ENCODE data around the gene HMGB4.

Gene HMGB4

GRCh38 chr1:33863779-33864178 is at the start of gene HMGB4:
TSS of gene HMGB4 (plus strand) at chr1:33864079. CDS start at chr1:33864192, 113 bp downstream.
- DNase-seq: no peak

GRCh38 chr1:33814166-33814565 is 49.7 kb upstream of the HMGB4 start:
- in situ Hi-C loops (cut with HindIII; ENCODE audit: low pct_ligation_motif_present, low pct_unique_long_range_greater_than_20kb, low sequenced_read_pairs): no loop called here
- no peak for DNase-seq

More at GRCh38 chr1:33863779-33864178, at the start of gene HMGB4:
- in situ Hi-C loops (cut with HindIII; ENCODE audit: low pct_ligation_motif_present, low pct_unique_long_range_greater_than_20kb, low sequenced_read_pairs): no loop called here

- no peak for DNase-seq
- in situ Hi-C loops (cut with HindIII; ENCODE audit: low pct_ligation_motif_present, low pct_unique_long_range_greater_than_20kb, low sequenced_read_pairs): no loop called here
These were observed 48.8 kb upstream of the HMGB4 start for GRCh38 chr1:33815061-33815460.

- in situ Hi-C loops (cut with HindIII; ENCODE audit: low pct_ligation_motif_present, low pct_unique_long_range_greater_than_20kb, low sequenced_read_pairs): no loop called here
- DNase-seq: no peak
These were observed 45.8 kb upstream of the HMGB4 start for GRCh38 chr1:33818071-33818470.

GRCh38 chr1:33819290-33819912 is 44.5 kb upstream of the HMGB4 start:
- in situ Hi-C loops (cut with HindIII; ENCODE audit: low pct_ligation_motif_present, low pct_unique_long_range_greater_than_20kb, low sequenced_read_pairs): no loop called here
- no peak for DNase-seq

GRCh38 chr1:33819913-33820311 is 44.0 kb upstream of the HMGB4 start:
- in situ Hi-C loops (cut with HindIII; ENCODE audit: low pct_ligation_motif_present, low pct_unique_long_range_greater_than_20kb, low sequenced_read_pairs): no loop called here

GRCh38 chr1:33820804-33821203 is 43.1 kb upstream of the HMGB4 start:
- no peak for DNase-seq
- in situ Hi-C loops (cut with HindIII; ENCODE audit: low pct_ligation_motif_present, low pct_unique_long_range_greater_than_20kb, low sequenced_read_pairs): no loop called here

More at GRCh38 chr1:33819913-33820311, 44.0 kb upstream of the HMGB4 start:
- no peak for DNase-seq

GRCh38 chr1:33821291-33821690 is 42.6 kb upstream of the HMGB4 start:
- in situ Hi-C loops (cut with HindIII; ENCODE audit: low pct_ligation_motif_present, low pct_unique_long_range_greater_than_20kb, low sequenced_read_pairs): no loop called here

GRCh38 chr1:33822396-33822795 is 41.5 kb upstream of the HMGB4 start:
- in situ Hi-C loops (cut with HindIII; ENCODE audit: low pct_ligation_motif_present, low pct_unique_long_range_greater_than_20kb, low sequenced_read_pairs): no loop called here
- DNase-seq: no peak

More at GRCh38 chr1:33821291-33821690, 42.6 kb upstream of the HMGB4 start:
- no peak for DNase-seq

GRCh38 chr1:33823401-33823800 is 40.5 kb upstream of the HMGB4 start:
- no peak for DNase-seq
- in situ Hi-C loops (cut with HindIII; ENCODE audit: low pct_ligation_motif_present, low pct_unique_long_range_greater_than_20kb, low sequenced_read_pairs): no loop called here

- in situ Hi-C loops (cut with HindIII; ENCODE audit: low pct_ligation_motif_present, low pct_unique_long_range_greater_than_20kb, low sequenced_read_pairs): no loop called here
- DNase-seq: no peak
These were observed 40.0 kb upstream of the HMGB4 start for GRCh38 chr1:33823830-33824229.

- in situ Hi-C loops (cut with HindIII; ENCODE audit: low pct_ligation_motif_present, low pct_unique_long_range_greater_than_20kb, low sequenced_read_pairs): no loop called here
- DNase-seq: no peak
These were observed 39.6 kb upstream of the HMGB4 start for GRCh38 chr1:33824321-33824720.

GRCh38 chr1:33824971-33825370 is 38.9 kb upstream of the HMGB4 start:
- DNase-seq: no peak
- in situ Hi-C loops (cut with HindIII; ENCODE audit: low pct_ligation_motif_present, low pct_unique_long_range_greater_than_20kb, low sequenced_read_pairs): no loop called here

- in situ Hi-C loops (cut with HindIII; ENCODE audit: low pct_ligation_motif_present, low pct_unique_long_range_greater_than_20kb, low sequenced_read_pairs): no loop called here
- DNase-seq: no peak
These were observed 38.4 kb upstream of the HMGB4 start for GRCh38 chr1:33825506-33825905.

GRCh38 chr1:33826311-33826710 is 37.6 kb upstream of the HMGB4 start:
- in situ Hi-C loops (cut with HindIII; ENCODE audit: low pct_ligation_motif_present, low pct_unique_long_range_greater_than_20kb, low sequenced_read_pairs): no loop called here
- DNase-seq: no peak

GRCh38 chr1:33826711-33827110 is 37.2 kb upstream of the HMGB4 start:
- no peak for DNase-seq
- in situ Hi-C loops (cut with HindIII; ENCODE audit: low pct_ligation_motif_present, low pct_unique_long_range_greater_than_20kb, low sequenced_read_pairs): no loop called here

GRCh38 chr1:33828059-33828458 is 35.8 kb upstream of the HMGB4 start:
- no peak for DNase-seq
- in situ Hi-C loops (cut with HindIII; ENCODE audit: low pct_ligation_motif_present, low pct_unique_long_range_greater_than_20kb, low sequenced_read_pairs): no loop called here

GRCh38 chr1:33828654-33829053 is 35.2 kb upstream of the HMGB4 start:
- DNase-seq: no peak
- in situ Hi-C loops (cut with HindIII; ENCODE audit: low pct_ligation_motif_present, low pct_unique_long_range_greater_than_20kb, low sequenced_read_pairs): no loop called here

- in situ Hi-C loops (cut with HindIII; ENCODE audit: low pct_ligation_motif_present, low pct_unique_long_range_greater_than_20kb, low sequenced_read_pairs): no loop called here
These were observed 27.0 kb upstream of the HMGB4 start for GRCh38 chr1:33836911-33837310.

GRCh38 chr1:33837635-33838034 is 26.2 kb upstream of the HMGB4 start:
- DNase-seq: no peak
- in situ Hi-C loops (cut with HindIII; ENCODE audit: low pct_ligation_motif_present, low pct_unique_long_range_greater_than_20kb, low sequenced_read_pairs): no loop called here

More at GRCh38 chr1:33836911-33837310, 27.0 kb upstream of the HMGB4 start:
- DNase-seq: no peak

- no peak for DNase-seq
- in situ Hi-C loops (cut with HindIII; ENCODE audit: low pct_ligation_motif_present, low pct_unique_long_range_greater_than_20kb, low sequenced_read_pairs): no loop called here
These were observed 22.4 kb upstream of the HMGB4 start for GRCh38 chr1:33841494-33841893.
